ENCODE measurements around the gene TCERG1L.

The TCERG1L gene

DNA sequence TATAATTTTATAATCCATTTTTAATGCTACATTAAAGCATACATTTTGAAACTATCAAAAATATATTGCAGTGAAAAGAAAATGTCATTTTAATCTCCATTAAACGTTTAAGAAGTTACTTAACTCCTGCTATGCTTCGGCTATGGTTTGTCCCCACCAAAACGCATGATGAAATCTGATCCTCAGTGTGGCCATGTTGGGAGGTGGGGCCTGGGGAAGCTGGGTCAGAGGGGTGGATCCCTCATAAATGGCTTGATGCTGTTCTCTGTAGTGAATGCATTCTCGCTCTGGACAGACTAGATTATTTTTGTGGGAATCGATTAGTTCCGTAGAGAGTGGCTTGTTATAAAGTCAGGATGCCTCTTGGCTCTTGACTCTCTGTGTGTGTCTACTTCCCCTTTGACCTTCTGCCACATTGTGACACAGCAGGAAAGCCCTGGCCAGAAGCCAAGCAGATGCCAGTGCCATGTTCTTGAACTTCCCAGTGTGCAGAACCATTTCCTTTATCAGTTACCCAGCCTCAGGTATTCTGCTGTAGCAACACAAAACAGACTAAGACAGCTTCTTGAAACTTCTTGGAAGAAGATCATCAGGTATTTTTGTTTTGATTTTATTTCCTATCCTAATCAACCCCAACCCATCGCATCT is 77.8 kb downstream of the TCERG1L start:
- no peak for DNase-seq (ENCODE audit: low spot score)
- TF ChIP-seq, protein P1, sequence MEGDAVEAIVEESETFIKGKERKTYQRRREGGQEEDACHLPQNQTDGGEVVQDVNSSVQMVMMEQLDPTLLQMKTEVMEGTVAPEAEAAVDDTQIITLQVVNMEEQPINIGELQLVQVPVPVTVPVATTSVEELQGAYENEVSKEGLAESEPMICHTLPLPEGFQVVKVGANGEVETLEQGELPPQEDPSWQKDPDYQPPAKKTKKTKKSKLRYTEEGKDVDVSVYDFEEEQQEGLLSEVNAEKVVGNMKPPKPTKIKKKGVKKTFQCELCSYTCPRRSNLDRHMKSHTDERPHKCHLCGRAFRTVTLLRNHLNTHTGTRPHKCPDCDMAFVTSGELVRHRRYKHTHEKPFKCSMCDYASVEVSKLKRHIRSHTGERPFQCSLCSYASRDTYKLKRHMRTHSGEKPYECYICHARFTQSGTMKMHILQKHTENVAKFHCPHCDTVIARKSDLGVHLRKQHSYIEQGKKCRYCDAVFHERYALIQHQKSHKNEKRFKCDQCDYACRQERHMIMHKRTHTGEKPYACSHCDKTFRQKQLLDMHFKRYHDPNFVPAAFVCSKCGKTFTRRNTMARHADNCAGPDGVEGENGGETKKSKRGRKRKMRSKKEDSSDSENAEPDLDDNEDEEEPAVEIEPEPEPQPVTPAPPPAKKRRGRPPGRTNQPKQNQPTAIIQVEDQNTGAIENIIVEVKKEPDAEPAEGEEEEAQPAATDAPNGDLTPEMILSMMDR (IDR thresholded peaks at IDR 0.05; ENCODE audit: borderline replicate concordance, control extremely low read depth, extremely low read depth, insufficient read depth, missing control alignments): no peak
- in situ Hi-C loops (cut with MboI; ENCODE audit: low sequenced_read_pairs, unreplicated experiment): no loop called here

DNA sequence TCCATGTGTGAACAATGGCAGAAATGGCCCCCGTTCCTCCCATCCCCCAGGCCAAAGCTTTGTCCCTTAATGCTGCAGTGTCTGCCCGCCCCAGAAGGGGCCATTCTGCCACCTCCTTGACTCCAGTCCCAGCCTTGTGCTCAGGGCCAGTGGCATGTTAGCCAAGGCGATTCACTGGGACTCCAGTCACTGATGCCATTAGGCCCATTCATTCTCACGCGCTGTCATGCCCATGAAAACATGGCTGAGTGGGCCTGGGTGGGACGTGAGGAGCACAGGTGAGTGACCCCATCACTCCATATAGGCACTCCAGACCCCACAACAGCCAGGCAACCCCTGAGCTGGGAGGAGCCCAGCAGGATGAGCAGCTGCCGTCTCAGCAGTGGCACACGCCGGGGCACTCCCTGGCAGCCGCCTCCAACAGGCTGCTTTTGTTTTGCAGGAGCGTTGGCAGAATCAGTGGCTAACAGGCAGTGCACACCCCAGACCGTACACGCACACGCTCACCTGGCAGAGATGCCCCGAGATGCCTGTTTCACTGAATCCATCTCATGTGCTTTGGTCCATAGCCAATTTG is 79.5 kb downstream of the TCERG1L start:
- in situ Hi-C loops (cut with MboI; ENCODE audit: low sequenced_read_pairs, unreplicated experiment): no loop called here
- DNase-seq (ENCODE audit: low spot score): no peak
- TF ChIP-seq, protein P1 (IDR thresholded peaks at IDR 0.05; ENCODE audit: borderline replicate concordance, control extremely low read depth, extremely low read depth, insufficient read depth, missing control alignments): no peak

DNA sequence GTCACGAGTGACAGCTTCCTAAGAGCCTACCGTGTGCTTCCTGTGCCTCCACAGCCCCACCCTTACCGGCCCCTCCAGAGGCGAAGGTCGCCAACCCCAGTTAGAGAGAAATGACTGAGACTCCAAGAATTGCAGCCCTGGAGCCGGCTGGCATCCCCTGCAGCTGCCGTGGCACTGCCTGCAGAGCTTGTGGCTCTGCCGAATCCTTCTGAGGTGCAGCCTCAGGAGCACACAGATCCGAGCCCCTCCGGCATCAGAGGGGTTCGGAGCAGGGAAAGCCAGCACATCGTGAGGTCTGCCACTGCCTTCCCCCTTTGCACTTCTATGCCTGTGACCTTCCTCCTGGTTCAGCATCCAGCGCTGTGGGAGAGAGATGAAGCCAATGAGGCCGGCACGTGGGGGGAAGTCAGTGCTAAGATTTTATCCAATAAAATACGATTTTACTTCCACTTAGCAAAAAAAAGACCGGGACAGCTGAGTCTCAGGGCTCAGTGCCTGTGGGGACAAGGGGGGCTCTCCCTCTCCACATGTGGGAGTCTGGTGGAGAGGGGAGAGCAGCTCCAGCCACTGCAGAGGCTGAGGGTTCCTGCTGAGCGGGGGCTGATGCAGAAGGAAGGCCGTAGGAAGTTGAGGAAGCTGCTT is 80.1 kb downstream of the TCERG1L start:
- TF ChIP-seq, protein P1 (IDR thresholded peaks at IDR 0.05; ENCODE audit: borderline replicate concordance, control extremely low read depth, extremely low read depth, insufficient read depth, missing control alignments): no peak

DNA sequence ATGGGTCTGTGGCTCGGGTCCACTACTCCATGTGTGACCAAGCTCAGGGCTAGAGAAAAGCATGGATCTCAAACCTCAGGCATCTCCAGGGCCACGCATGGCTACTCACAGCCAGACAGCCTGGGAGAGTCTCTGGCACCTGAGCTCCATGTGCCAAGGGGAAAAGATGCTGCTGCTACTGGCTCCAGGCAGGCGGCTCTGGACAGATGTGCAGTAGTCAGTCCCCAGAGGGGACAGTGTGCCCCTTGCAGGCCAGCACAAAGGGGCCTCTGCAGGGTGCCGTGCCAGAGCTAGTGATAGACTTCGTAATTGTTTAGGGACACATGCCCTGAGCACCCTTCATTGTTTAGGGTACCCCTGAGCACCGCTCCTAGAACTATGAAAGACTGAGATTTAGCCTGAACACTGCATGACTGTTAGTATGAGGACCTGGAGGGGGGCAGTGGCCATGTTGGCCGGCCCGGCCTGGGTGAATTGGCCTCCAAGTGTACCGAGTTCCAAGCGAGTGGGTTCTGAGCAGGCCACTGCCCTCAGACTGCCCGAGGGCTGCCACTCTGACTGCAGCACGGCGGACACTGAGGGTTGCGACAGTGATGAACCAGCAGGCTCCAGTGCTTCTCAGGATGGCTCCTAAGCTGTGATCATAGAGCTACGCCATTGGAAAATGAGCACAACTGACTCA is 80.7 kb downstream of the TCERG1L start:
- in situ Hi-C loops (cut with MboI; ENCODE audit: low sequenced_read_pairs, unreplicated experiment): no loop called here
- DNase-seq (ENCODE audit: low spot score): no peak
- TF ChIP-seq, protein P1 (IDR thresholded peaks at IDR 0.05; ENCODE audit: borderline replicate concordance, control extremely low read depth, extremely low read depth, insufficient read depth, missing control alignments): no peak

More for the DNA sequence above, 80.1 kb downstream of the TCERG1L start:
- DNase-seq (ENCODE audit: low spot score): no peak
- in situ Hi-C loops (cut with MboI; ENCODE audit: low sequenced_read_pairs, unreplicated experiment): no loop called here

DNA sequence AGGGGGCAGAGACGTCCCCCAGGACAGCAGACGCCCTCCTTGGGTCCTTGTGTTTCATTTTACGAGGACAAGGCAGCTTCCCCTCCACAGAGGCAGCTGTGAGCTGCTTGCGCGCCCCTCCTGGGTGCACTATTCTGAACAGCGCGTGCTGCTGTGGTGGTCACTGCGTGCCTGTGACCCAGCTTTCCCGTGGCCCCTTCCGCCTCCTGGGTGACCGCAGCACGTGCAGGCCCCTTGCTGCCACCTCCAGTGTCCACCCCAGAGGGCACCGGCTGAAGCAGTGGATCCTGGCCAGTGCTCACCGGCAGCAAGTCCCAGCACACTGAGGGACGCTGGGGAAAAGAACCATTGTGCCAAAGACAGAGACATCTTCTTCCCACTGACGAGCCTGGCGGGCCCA is 81.4 kb downstream of the TCERG1L start:
- TF ChIP-seq, protein P1 (IDR thresholded peaks at IDR 0.05; ENCODE audit: borderline replicate concordance, control extremely low read depth, extremely low read depth, insufficient read depth, missing control alignments): no peak
- in situ Hi-C loops (cut with MboI; ENCODE audit: low sequenced_read_pairs, unreplicated experiment): no loop called here
- no peak for DNase-seq (ENCODE audit: low spot score)

DNA sequence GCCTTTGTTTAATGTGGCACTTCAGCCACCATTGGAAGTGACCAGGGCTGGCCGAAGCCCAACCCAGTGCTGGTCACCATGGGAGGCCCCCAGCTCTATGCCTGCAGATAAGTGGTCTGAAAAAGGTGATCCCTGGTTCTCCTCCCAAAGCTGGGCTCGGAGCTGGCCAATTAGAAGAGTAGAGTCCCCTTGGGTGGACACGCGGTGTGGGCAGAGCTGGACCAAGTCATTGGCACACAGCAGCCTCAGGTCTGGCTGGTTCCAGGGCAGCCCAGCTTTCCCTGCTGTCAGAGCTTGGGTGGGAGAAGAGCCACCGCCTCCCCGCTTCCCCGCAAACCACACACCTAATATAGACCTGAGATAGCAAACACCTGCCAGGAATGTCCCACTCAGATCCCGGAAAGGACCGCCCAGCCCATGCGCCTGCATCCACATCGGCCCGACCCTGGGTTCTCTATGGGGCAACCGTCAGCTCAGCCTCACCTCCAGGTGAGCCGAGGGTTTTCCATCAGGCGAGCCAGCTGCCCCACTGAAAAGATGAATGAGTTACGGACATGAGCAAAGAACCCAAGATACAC is 84.3 kb downstream of the TCERG1L start:
- TF ChIP-seq, protein P1 (IDR thresholded peaks at IDR 0.05; ENCODE audit: borderline replicate concordance, control extremely low read depth, extremely low read depth, insufficient read depth, missing control alignments): no peak
- in situ Hi-C loops (cut with MboI; ENCODE audit: low sequenced_read_pairs, unreplicated experiment): no loop called here
- DNase-seq (ENCODE audit: low spot score): no peak

All from GM13976 (cell line).